HL-60 (cell line): ENCODE results near the gene DAP3.

Experiments
- CTCF ChIP-seq: IDR thresholded peaks from one replicate; pipeline ENCODE4 v1.5.1; 2011; ENCODE audit warnings: low read length, control low read depth, inconsistent platforms; ENCODE audit not compliant: insufficient read depth
- GABPA ChIP-seq: IDR thresholded peaks from 2 replicates; pipeline ENCODE4 v1.6.1; 2012; ENCODE audit warnings: low read depth
- POLR2AphosphoS5 ChIP-seq: IDR thresholded peaks from 2 replicates; pipeline ENCODE4 v1.6.1; 2012; ENCODE audit warnings: low read depth
- SPI1 ChIP-seq: IDR thresholded peaks from 2 replicates; pipeline ENCODE4 v1.6.1; 2012; ENCODE audit warnings: low read depth, mild to moderate bottlenecking, borderline replicate concordance
- TF ChIP-seq, protein P1 (sequence below): IDR thresholded peaks from 2 replicates; pipeline ENCODE4 v1.6.1; 2012; ENCODE audit warnings: low read depth; ENCODE audit not compliant: insufficient replicate concordance

GRCh38 chr1:155673003-155673402, 15.9 kb upstream of the DAP3 start:
- TF ChIP-seq CTCF (no peak), POLR2AphosphoS5 (no peak), SPI1 (no peak), GABPA (no peak)
- TF ChIP-seq, protein P1, sequence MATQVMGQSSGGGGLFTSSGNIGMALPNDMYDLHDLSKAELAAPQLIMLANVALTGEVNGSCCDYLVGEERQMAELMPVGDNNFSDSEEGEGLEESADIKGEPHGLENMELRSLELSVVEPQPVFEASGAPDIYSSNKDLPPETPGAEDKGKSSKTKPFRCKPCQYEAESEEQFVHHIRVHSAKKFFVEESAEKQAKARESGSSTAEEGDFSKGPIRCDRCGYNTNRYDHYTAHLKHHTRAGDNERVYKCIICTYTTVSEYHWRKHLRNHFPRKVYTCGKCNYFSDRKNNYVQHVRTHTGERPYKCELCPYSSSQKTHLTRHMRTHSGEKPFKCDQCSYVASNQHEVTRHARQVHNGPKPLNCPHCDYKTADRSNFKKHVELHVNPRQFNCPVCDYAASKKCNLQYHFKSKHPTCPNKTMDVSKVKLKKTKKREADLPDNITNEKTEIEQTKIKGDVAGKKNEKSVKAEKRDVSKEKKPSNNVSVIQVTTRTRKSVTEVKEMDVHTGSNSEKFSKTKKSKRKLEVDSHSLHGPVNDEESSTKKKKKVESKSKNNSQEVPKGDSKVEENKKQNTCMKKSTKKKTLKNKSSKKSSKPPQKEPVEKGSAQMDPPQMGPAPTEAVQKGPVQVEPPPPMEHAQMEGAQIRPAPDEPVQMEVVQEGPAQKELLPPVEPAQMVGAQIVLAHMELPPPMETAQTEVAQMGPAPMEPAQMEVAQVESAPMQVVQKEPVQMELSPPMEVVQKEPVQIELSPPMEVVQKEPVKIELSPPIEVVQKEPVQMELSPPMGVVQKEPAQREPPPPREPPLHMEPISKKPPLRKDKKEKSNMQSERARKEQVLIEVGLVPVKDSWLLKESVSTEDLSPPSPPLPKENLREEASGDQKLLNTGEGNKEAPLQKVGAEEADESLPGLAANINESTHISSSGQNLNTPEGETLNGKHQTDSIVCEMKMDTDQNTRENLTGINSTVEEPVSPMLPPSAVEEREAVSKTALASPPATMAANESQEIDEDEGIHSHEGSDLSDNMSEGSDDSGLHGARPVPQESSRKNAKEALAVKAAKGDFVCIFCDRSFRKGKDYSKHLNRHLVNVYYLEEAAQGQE, result no peak
